ENCODE measurements around the gene PLEKHA1. TPM values are rescaled to one million over a fixed set of nuclear protein-coding genes. Genes with fewer than 3 reads are reported as not detected.

PLEKHA1 gene
- total RNA-seq, 8 experiments from 2014 or later, result 17.2 to 32.9 (median 28.9) TPM

GRCh38 chr10:122462533-122463465 lies 88.3 kb downstream of the PLEKHA1 start:
- in situ Hi-C loops (cut with MboI; ENCODE audit: low pct_unique_long_range_greater_than_20kb in 2 of 9, low sequenced_read_pairs in 9 of 9, unreplicated experiment in 9 of 9), result no loop called here
- Histone ChIP-seq H3K4me3 (peak overlapping the region; percentile 45 to 59 (median 49)), H3K4me1 (replicated peaks in 1 of 2) (peaks cover 7 to 10% of the 10 kb centered on the region in 2 donors), H3K27ac (no peak overlapping the region)
- ATAC-seq (replicated peaks in 6 of 8), result peak in 3 of 8 experiments; percentile 59 to 64 (median 64)
- WGBS, 10 experiments, result 0 to 51% (median 3%) methylated on average over 3 to 22 of the region's 47 CpGs; no CpG with 5 or more reads in 3 of the 10 experiments

DNA sequence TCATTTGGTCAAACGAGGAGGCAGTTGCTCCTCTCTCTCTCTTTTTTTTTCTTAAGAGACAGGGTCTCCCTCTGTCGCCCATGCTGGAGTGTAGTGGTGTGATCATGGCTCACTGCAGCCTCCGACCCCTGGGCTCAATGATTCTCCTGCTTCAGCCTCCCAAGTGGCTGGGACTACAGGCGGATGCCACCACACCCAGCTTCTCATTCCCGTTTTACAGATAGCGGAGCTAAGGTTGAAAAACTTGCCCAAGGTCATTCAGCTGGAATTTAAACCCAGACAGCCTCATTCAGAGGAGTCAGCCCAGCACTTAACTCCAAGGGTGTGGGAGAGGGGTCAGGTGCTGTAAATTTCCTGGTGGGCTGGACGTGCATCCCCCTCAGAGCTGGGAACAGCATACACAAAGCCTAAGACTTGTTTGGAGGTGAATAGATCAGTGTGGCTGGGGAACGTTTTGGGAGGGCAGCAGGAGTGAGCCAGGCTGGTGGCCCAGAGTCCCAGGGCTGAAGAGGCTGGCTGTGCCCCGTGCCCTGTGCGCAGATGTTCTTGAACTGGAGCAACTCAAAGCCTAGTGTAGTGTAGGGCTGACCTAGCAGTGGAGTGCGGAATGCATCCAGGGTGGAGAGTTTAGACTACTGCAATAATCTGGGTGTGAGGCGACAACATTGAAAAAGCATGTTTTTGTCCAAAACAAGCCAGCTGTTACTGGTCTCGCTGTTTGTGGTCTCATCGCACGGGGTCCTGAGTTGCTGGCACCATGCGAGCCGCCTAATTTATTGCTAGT lies 89.2 kb downstream of the PLEKHA1 start:
- no peak for ATAC-seq (replicated peaks in 6 of 8)
- H3K4me1 ChIP-seq (replicated peaks in 1 of 2), result peaks cover 4 to 7% of the 10 kb centered on the region in 2 donors
- no peak overlapping the region for H3K4me3 ChIP-seq
- no peak overlapping the region for H3K27ac ChIP-seq
- WGBS, 10 experiments, result 30 to 100% (median 80%) methylated on average over 1 to 12 of the region's 17 CpGs; no CpG with 5 or more reads in 2 of the 10 experiments
- in situ Hi-C loops (cut with MboI; ENCODE audit: low pct_unique_long_range_greater_than_20kb in 2 of 9, low sequenced_read_pairs in 9 of 9, unreplicated experiment in 9 of 9), result no loop called here

DNA sequence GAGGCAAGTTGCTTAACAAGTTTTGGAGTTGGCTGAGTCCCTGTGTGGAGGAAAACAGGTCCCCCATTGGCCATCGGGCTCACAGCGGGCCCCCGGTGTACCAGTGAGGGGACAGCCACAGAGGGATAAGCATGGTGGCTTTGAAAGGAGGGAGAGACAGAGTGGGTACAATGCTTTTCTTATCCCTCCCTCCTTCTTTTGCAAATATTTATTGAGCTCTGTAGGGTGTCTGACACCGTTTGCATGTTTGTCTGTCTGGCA lies 89.7 kb downstream of the PLEKHA1 start:
- no peak overlapping the region for H3K27ac ChIP-seq
- in situ Hi-C loops (cut with MboI; ENCODE audit: low pct_unique_long_range_greater_than_20kb in 2 of 9, low sequenced_read_pairs in 9 of 9, unreplicated experiment in 9 of 9), result no loop called here
- no peak overlapping the region for H3K4me3 ChIP-seq
- WGBS, 10 experiments, result 40 to 83% (median 74%) methylated on average over 1 to 4 of the region's 4 CpGs; no CpG with 5 or more reads in 3 of the 10 experiments
- no peak for ATAC-seq (replicated peaks in 6 of 8)
- H3K4me1 ChIP-seq (replicated peaks in 1 of 2), result peaks cover 3 to 7% of the 10 kb centered on the region in 2 donors

DNA sequence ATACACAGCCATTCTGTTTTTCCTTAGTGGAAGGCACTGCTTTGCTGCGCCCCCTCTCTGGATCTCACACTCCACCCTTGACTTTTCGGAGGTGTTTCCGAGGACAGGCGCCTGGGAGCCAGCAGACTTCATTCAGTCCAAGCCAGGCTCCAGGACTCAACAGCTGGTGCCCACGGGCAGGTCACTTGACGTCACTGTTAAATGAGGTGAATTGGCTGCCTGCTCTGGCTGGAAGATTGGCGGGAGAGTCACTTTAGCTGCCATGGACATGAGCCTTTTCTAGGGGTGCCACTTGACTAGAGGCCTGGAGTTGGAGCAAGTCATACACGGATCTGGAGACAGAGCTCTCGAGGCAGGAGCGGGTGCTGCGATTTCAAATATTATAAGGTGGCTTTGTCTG lies 90.1 kb downstream of the PLEKHA1 start:
- no peak for ATAC-seq (replicated peaks in 6 of 8)
- Histone ChIP-seq H3K27ac (no peak overlapping the region), H3K4me1 (replicated peaks in 1 of 2) (peaks cover 3 to 7% of the 10 kb centered on the region in 2 donors), H3K4me3 (no peak overlapping the region)
- 81 to 96% (median 88%) methylated on average over 1 to 8 of the region's 11 CpGs; no CpG with 5 or more reads in 5 of the 10 experiments for WGBS, 10 experiments
- in situ Hi-C loops (cut with MboI; ENCODE audit: low pct_unique_long_range_greater_than_20kb in 2 of 9, low sequenced_read_pairs in 9 of 9, unreplicated experiment in 9 of 9), result no loop called here

GRCh38 chr10:122465401-122466040 lies 91.0 kb downstream of the PLEKHA1 start:
- no peak for ATAC-seq (replicated peaks in 6 of 8)
- Histone ChIP-seq H3K27ac (no peak overlapping the region), H3K4me3 (no peak overlapping the region), H3K4me1 (replicated peaks in 1 of 2) (peaks cover 3 to 5% of the 10 kb centered on the region in 2 donors)
- 44 to 80% (median 68%) methylated on average over 1 to 6 of the region's 6 CpGs; no CpG with 5 or more reads in 4 of the 10 experiments for WGBS, 10 experiments
- in situ Hi-C loops (cut with MboI; ENCODE audit: low pct_unique_long_range_greater_than_20kb in 2 of 9, low sequenced_read_pairs in 9 of 9, unreplicated experiment in 9 of 9), result no loop called here

GRCh38 chr10:122466951-122467381 lies 92.5 kb downstream of the PLEKHA1 start:
- Histone ChIP-seq H3K4me3 (no peak overlapping the region), H3K4me1 (replicated peaks in 1 of 2) (peaks cover 0 to 3% of the 10 kb centered on the region in 2 donors), H3K27ac (no peak overlapping the region)
- in situ Hi-C loops (cut with MboI; ENCODE audit: low pct_unique_long_range_greater_than_20kb in 2 of 9, low sequenced_read_pairs in 9 of 9, unreplicated experiment in 9 of 9), result no loop called here
- WGBS, 10 experiments, result 72 to 92% (median 80%) methylated on average over 1 to 7 of the region's 8 CpGs; no CpG with 5 or more reads in 3 of the 10 experiments
- no peak for ATAC-seq (replicated peaks in 6 of 8)

- Histone ChIP-seq H3K4me3 (no peak overlapping the region), H3K4me1 (replicated peaks in 1 of 2) (no peaks in the 10 kb centered on the region), H3K27ac (no peak overlapping the region)
- ATAC-seq (replicated peaks in 6 of 8), result no peak
- 0 to 91% (median 80%) methylated on average over 1 to 6 of the region's 6 CpGs; no CpG with 5 or more reads in 3 of the 10 experiments for WGBS, 10 experiments
- in situ Hi-C loops (cut with MboI; ENCODE audit: low pct_unique_long_range_greater_than_20kb in 2 of 9, low sequenced_read_pairs in 9 of 9, unreplicated experiment in 9 of 9), result no loop called here
Observed at GRCh38 chr10:122467701-122468100, 93.2 kb downstream of the PLEKHA1 start.

- no peak for ATAC-seq (replicated peaks in 6 of 8)
- in situ Hi-C loops (cut with MboI; ENCODE audit: low pct_unique_long_range_greater_than_20kb in 2 of 9, low sequenced_read_pairs in 9 of 9, unreplicated experiment in 9 of 9), result no loop called here
- 40 to 94% (median 80%) methylated on average over 1 to 3 of the region's 5 CpGs; no CpG with 5 or more reads in 4 of the 10 experiments for WGBS, 10 experiments
Observed at GRCh38 chr10:122468307-122468925, 93.9 kb downstream of the PLEKHA1 start.

DNA sequence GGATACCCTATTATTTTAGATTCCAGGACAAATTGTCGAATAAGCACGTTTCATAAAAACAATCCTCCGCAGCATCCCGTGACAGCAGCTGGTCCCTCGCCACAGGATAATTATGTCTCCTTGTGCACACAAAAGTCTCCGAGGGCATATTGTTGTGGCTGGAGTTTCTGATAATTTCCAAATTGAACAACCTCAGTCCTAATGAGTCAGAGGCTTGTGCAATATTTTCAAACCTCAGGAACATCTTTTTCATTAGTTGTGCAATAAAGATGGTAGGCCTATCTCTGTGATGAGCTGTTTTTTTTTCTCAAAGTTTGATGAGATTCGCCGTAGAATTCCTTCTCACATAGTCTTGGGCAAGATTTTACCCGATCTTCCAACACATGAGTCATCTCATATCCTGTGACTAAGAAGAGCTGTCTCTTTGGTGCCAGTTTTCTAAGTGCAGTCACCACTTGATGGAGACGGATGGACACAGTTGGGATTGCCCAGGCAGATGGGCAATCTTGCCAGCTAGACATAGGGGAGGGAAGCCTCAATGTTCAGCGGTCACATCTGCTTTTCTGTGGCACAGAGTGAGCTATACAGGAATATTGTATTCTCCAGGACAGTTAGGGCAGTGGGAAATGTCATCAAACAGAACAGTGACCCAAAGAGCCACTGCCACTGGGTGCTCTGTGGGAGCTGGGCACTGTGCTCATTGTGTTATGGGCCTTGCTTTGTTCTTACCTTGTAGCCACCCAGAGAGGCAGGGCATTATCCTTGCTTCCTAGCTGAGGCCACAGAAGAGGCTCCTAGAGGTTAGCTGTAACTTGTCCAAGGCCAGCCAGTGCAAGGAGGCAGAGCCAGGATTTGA lies 94.6 kb downstream of the PLEKHA1 start:
- H3K27ac ChIP-seq, result no peak overlapping the region
- no peaks in the 10 kb centered on the region for H3K4me1 ChIP-seq (replicated peaks in 1 of 2)
- in situ Hi-C loops (cut with MboI; ENCODE audit: low pct_unique_long_range_greater_than_20kb in 2 of 9, low sequenced_read_pairs in 9 of 9, unreplicated experiment in 9 of 9), result no loop called here
- 0 to 91% (median 70%) methylated on average over 2 to 11 of the region's 11 CpGs; no CpG with 5 or more reads in 1 of the 10 experiments for WGBS, 10 experiments
- no peak overlapping the region for H3K4me3 ChIP-seq
- peak in 3 of 8 experiments; percentile 52 to 95 (median 86) for ATAC-seq (replicated peaks in 6 of 8)

More at GRCh38 chr10:122468307-122468925, 93.9 kb downstream of the PLEKHA1 start:
- Histone ChIP-seq H3K4me1 (replicated peaks in 1 of 2) (no peaks in the 10 kb centered on the region), H3K4me3 (no peak overlapping the region), H3K27ac (no peak overlapping the region)

DNA sequence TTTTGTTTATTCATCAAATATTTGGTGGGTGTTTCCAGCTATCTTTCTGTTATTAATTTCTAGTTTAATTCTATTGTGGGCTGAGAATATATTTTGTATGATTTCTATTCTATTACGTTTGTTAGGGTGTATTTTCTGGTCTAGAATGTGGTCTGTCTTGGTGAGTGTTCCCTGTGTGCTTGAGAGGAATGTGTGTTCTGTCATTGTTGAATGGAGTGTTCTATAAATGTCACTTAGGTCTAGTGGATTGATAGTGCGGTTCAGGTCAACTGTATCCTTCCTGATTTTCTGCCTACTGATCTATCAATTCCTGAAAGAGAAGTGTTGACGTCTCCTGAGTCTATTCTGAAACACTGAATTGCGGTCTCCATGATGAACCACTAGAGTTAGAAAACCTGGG lies 95.3 kb downstream of the PLEKHA1 start:
- 0 to 100% (median 94%) methylated on average over 1 to 4 of the region's 4 CpGs for WGBS, 10 experiments
- no peak overlapping the region for H3K4me3 ChIP-seq
- ATAC-seq (replicated peaks in 6 of 8), result no peak
- H3K27ac ChIP-seq, result no peak overlapping the region
- in situ Hi-C loops (cut with MboI; ENCODE audit: low pct_unique_long_range_greater_than_20kb in 2 of 9, low sequenced_read_pairs in 9 of 9, unreplicated experiment in 9 of 9), result no loop called here
- H3K4me1 ChIP-seq (replicated peaks in 1 of 2), result peaks cover 4 to 5% of the 10 kb centered on the region in 2 donors

DNA sequence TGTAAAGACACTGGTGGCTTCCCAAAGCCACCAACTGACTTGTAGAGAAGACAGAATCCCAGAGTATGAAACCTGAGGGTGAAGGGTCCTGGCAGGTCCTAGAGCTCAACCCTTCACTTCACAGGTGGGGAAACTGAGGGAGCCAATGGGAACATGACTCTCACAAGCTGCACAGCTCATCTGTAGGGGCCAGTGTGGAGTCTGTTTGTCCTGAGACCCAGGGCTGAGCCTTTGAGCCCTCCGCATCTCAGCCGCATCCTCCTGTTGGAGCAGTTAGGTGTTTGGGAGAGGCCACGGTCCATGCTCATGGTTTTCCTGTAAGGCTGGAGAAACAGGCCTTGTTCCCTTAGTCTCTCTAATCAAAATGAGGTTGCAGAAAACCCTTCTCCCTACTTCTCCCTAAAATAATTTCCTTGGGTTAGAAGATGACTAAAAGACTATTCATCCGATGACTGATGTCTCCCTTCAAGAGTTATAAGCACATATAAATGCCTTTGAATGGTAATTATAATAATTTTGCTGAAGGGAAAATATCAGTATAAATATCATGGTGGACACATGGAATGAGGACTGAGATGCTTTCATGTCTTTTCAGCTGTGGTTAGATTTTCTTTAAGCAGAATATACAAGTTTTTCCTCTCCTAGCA lies 97.1 kb downstream of the PLEKHA1 start:
- Histone ChIP-seq H3K4me1 (replicated peaks in 1 of 2) (peaks cover 21% of the 10 kb centered on the region in 2 donors), H3K4me3 (no peak overlapping the region), H3K27ac (no peak overlapping the region)
- in situ Hi-C loops (cut with MboI; ENCODE audit: low pct_unique_long_range_greater_than_20kb in 2 of 9, low sequenced_read_pairs in 9 of 9, unreplicated experiment in 9 of 9), result no loop called here
- ATAC-seq (replicated peaks in 6 of 8), result no peak
- 17 to 100% (median 92%) methylated on average over 1 to 4 of the region's 4 CpGs; no CpG with 5 or more reads in 2 of the 10 experiments for WGBS, 10 experiments

Measured in motor neuron (in vitro differentiated cells).